ENCODE results near the gene PIK3R6. TPM values are rescaled to one million over a fixed set of nuclear protein-coding genes. Genes with fewer than 3 reads are reported as not detected.

Gene PIK3R6
- total RNA-seq, 2 donors from 2014 or later: 2.1 to 2.5 TPM

DNA sequence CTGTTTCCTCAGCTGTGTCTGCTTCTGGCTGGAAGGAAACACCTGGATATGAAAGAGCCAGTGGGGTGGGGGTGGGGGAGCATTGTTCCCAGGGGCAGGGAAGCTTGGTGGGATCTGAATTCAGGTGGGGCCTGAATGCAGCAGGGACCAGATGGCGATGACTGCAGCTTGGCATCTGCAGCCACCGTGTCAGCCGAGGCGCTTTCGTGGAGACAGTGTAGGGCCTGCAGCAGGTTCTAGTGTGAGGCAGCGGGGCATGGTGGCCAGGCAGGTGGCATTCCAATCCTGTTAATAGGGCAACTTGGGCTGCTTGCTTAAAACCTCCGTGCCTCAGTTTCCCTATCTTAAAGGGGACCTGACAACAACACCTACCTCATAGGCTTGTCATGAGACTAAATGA, 1.7 kb downstream of the PIK3R6 start:
- no peak overlapping the region for H3K27ac Mint-ChIP-seq
- no peaks in the 10 kb centered on the region for H3K27me3 ChIP-seq (ENCODE audit: control insufficient read depth, insufficient read depth, low read length, poor library complexity, severe bottlenecking)
- WGBS, 2 experiments (ENCODE audit: insufficient coverage in 1 of 2, insufficient read length in 1 of 2): 94 to 100% methylated on average over 5 to 7 of the region's 7 CpGs
- TF ChIP-seq, protein P1, sequence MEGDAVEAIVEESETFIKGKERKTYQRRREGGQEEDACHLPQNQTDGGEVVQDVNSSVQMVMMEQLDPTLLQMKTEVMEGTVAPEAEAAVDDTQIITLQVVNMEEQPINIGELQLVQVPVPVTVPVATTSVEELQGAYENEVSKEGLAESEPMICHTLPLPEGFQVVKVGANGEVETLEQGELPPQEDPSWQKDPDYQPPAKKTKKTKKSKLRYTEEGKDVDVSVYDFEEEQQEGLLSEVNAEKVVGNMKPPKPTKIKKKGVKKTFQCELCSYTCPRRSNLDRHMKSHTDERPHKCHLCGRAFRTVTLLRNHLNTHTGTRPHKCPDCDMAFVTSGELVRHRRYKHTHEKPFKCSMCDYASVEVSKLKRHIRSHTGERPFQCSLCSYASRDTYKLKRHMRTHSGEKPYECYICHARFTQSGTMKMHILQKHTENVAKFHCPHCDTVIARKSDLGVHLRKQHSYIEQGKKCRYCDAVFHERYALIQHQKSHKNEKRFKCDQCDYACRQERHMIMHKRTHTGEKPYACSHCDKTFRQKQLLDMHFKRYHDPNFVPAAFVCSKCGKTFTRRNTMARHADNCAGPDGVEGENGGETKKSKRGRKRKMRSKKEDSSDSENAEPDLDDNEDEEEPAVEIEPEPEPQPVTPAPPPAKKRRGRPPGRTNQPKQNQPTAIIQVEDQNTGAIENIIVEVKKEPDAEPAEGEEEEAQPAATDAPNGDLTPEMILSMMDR (conservative IDR thresholded peaks at IDR 0.05): no peak
- no peaks in the 10 kb centered on the region for H3K9me3 Mint-ChIP-seq
- peaks cover 14% of the 10 kb centered on the region for H3K4me1 Mint-ChIP-seq
- peak; percentile 44 for DNase-seq
- no peaks in the 10 kb centered on the region for H3K27me3 Mint-ChIP-seq (ENCODE audit: insufficient read depth)
- peaks cover 9% of the 10 kb centered on the region for H3K36me3 Mint-ChIP-seq (ENCODE audit: low read depth)
- no peaks in the 10 kb centered on the region for H3K4me1 ChIP-seq (ENCODE audit: control insufficient read depth, insufficient read depth, low read length)
- H3K9me3 ChIP-seq (ENCODE audit: control insufficient read depth, low read length): no peaks in the 10 kb centered on the region
- no peak overlapping the region for H3K4me3 ChIP-seq (ENCODE audit: low read length)
- no peaks in the 10 kb centered on the region for H3K36me3 ChIP-seq (ENCODE audit: control insufficient read depth, insufficient read depth, low read length)
- no peak overlapping the region for H3K9ac ChIP-seq (ENCODE audit: extremely low read depth, low read length, poor library complexity, severe bottlenecking)
- no peak overlapping the region for H3K27ac ChIP-seq (ENCODE audit: low read depth, low read length)
- H3K4me3 Mint-ChIP-seq: no peak overlapping the region

- no peaks in the 10 kb centered on the region for H3K4me1 ChIP-seq (ENCODE audit: control insufficient read depth, insufficient read depth, low read length)
- H3K27me3 Mint-ChIP-seq (ENCODE audit: insufficient read depth): no peaks in the 10 kb centered on the region
- TF ChIP-seq, protein P1 (conservative IDR thresholded peaks at IDR 0.05): no peak
- no peak for DNase-seq
- H3K27ac ChIP-seq (ENCODE audit: low read depth, low read length): no peak overlapping the region
- H3K36me3 ChIP-seq (ENCODE audit: control insufficient read depth, insufficient read depth, low read length): no peaks in the 10 kb centered on the region
- peaks cover 9% of the 10 kb centered on the region for H3K36me3 Mint-ChIP-seq (ENCODE audit: low read depth)
- H3K4me3 ChIP-seq (ENCODE audit: low read length): no peak overlapping the region
- H3K27ac Mint-ChIP-seq: no peak overlapping the region
- WGBS, 2 experiments (ENCODE audit: insufficient coverage in 1 of 2, insufficient read length in 1 of 2): 72 to 94% methylated on average over 2 to 4 of the region's 6 CpGs
- H3K27me3 ChIP-seq (ENCODE audit: control insufficient read depth, insufficient read depth, low read length, poor library complexity, severe bottlenecking): no peaks in the 10 kb centered on the region
- no peaks in the 10 kb centered on the region for H3K9me3 ChIP-seq (ENCODE audit: control insufficient read depth, low read length)
- peaks cover 11% of the 10 kb centered on the region for H3K4me1 Mint-ChIP-seq
- no peaks in the 10 kb centered on the region for H3K9me3 Mint-ChIP-seq
- H3K4me3 Mint-ChIP-seq: no peak overlapping the region
- H3K9ac ChIP-seq (ENCODE audit: extremely low read depth, low read length, poor library complexity, severe bottlenecking): no peak overlapping the region
These were observed 2.1 kb downstream of the PIK3R6 start for GRCh38 chr17:8865385-8865784.

GRCh38 chr17:8862213-8863056, 5.0 kb downstream of the PIK3R6 start:
- DNase-seq: peak; percentile 40
- peaks cover 21% of the 10 kb centered on the region for H3K4me1 Mint-ChIP-seq
- Histone ChIP-seq H3K36me3 (ENCODE audit: control insufficient read depth, insufficient read depth, low read length) (no peaks in the 10 kb centered on the region), H3K9ac (ENCODE audit: extremely low read depth, low read length, poor library complexity, severe bottlenecking) (no peak overlapping the region), H3K27me3 (ENCODE audit: control insufficient read depth, insufficient read depth, low read length, poor library complexity, severe bottlenecking) (no peaks in the 10 kb centered on the region), H3K4me1 (ENCODE audit: control insufficient read depth, insufficient read depth, low read length) (peaks cover 8% of the 10 kb centered on the region), H3K4me3 (ENCODE audit: low read length) (no peak overlapping the region), H3K27ac (ENCODE audit: low read depth, low read length) (no peak overlapping the region), H3K9me3 (ENCODE audit: control insufficient read depth, low read length) (no peaks in the 10 kb centered on the region)
- TF ChIP-seq, protein P1 (conservative IDR thresholded peaks at IDR 0.05): no peak
- 91 to 94% methylated on average over 1 to 9 of the region's 9 CpGs for WGBS, 2 experiments (ENCODE audit: insufficient coverage in 1 of 2, insufficient read length in 1 of 2)
- no peaks in the 10 kb centered on the region for H3K9me3 Mint-ChIP-seq
- no peak overlapping the region for H3K27ac Mint-ChIP-seq
- no peak overlapping the region for H3K4me3 Mint-ChIP-seq
- no peaks in the 10 kb centered on the region for H3K27me3 Mint-ChIP-seq (ENCODE audit: insufficient read depth)
- H3K36me3 Mint-ChIP-seq (ENCODE audit: low read depth): peaks cover 9% of the 10 kb centered on the region
